Endothelial cell of hepatic sinusoid (primary cell): ENCODE data around the gene HSDL2.
"Not testable (repeated sequence)": the region's sequence is repeated elsewhere in the genome, so short reads cannot be mapped to it uniquely, and the experiment has no call there.

Source experiments
- in situ Hi-C: cut with HindIII; loops from 2 replicates; pipeline ENCODE4 v1.10.0; 2017; ENCODE audit warnings: low sequenced_read_pairs

Gene HSDL2

DNA sequence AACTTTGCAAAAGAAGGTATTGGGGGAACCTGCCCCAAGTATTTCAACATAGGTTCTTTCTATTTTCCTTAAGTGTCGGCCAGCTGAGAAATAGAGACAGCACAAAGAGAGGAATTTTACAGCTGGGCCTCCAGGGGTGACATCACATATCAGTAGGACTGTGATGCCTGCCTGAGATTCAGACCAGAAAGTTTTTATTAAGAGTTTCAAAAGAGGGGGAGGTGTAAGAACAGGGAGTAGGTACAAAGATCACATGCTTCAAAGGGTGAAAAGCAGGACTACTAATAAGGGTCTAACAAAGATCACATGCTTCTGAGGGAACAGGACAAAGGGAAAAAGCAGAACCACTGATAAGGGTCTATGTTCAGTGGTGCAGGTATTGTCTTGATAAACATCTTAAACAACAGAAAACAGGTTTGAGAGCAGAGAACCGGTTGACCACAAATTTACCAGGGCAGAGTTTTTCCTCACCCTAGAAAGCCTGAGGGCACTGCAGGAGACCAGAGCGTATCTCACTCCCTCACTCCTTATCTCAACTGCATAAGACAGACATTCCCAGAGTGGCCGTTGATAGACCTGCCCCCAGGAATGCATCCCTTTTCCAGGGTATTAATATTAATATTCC is 12.1 kb downstream of the HSDL2 start:
- in situ Hi-C loops: not testable (repeated sequence)

DNA sequence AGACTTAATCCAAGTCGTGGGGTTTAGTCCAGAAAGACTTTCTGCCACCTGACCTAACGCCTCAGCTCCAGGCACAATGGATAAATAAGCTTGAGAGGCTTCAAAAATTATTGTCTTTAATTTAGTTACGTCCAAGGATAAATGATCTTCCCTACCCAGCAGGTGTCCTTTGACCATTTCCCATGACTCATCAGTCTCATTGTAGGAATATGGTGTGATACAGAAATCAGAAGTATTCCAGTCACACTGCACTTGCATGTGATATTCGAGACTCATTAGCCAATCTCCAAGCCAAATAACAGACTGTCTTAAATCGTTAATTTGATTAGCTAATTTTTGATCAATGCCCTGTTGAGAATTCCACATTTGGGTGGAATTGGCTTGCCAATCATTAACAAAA is 13.2 kb downstream of the HSDL2 start:
- in situ Hi-C loops: not testable (repeated sequence)

DNA sequence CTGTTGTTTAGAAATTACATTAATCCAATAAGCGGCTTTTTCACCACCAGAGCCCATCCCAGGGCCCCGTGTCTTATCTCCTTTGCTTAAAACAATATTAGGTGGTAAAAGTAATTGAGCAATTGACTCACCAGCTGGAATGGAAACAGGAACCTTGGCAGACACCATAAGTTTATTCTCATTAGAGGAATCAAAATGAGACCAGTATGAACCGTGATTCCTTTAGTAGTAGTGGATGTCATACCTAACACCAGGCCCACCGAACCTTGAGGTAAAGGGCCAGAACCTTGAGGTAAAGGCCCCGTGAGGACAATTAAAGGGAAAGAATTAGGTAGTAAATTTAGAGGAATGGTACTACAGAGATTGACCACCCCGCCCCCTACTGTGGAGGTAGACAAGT is 16.5 kb downstream of the HSDL2 start:
- in situ Hi-C loops: no loop called here

DNA sequence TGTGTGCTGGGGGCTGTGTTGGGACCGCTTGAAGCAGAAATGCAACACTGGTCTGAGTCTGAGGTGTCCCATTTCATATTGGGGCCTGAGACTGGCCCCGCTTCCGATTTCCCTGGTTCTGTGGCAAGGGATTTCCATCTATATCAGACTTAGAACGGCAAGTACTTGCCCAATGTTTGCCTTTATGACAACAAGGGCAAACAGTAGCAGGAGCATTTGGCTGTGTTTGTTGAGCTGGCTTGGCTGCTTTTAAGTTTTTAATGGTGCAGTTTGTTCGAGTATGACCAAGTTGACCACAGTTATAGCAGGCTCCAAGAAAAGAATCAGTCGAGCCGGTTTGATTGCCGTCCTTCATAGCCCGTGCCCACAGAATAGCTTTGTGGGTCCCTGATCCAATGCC is 17.0 kb downstream of the HSDL2 start:
- in situ Hi-C loops: no loop called here

DNA sequence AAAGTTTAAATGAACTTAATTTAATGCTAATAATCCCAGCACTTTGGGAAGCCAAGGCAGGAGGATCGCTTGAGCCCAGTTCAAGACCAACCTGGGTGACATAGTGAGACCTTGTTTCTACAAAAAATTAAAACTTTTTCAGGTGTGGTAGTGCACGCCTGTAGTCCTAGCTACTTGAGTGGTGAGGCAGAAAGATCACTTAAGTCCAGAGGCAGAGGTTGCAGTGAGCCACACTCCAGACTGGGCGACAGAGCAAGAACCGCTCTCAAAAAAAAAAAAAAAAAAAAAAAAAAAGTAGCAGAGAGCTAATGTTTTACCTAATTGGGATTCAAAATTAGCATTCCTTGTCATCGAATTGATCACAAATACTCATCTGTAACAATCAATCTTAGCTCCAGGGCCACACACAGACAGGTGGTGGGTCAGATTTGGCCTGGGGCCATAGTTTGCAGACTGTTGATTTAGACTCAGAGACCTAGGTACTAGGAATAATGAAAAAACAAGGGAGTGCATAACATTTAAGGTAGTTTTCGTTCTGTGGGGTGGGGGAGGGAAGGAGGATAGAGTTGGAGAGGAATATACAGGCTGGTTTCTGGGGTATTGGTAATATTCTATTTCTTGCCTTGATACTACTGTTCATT is 21.4 kb downstream of the HSDL2 start:
- in situ Hi-C loops: no loop called here

DNA sequence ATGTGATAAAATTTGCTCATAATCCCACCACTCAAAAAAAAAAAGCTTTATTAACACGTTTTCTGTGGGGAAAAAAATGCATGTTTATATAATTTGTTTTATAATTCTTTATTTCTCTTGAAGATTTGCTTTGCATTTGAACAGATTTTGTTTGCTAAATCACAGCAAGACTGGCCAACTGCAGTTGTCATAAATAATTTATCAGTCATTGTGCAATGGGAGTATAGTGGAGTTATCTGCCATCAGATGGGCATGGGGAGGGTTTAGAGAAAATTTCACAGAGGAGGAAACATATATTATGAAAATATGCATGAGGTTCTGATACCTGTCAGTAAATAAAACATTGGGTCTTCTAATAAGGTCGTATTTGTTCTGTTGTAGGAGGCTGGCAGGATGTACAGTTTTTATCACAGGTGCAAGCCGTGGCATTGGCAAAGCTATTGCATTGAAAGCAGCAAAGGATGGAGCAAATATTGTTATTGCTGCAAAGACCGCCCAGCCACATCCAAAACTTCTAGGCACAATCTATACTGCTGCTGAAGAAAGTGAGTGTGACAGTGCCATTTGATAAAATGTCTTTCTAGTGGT is 23.8 kb downstream of the HSDL2 start:
- in situ Hi-C loops: no loop called here

DNA sequence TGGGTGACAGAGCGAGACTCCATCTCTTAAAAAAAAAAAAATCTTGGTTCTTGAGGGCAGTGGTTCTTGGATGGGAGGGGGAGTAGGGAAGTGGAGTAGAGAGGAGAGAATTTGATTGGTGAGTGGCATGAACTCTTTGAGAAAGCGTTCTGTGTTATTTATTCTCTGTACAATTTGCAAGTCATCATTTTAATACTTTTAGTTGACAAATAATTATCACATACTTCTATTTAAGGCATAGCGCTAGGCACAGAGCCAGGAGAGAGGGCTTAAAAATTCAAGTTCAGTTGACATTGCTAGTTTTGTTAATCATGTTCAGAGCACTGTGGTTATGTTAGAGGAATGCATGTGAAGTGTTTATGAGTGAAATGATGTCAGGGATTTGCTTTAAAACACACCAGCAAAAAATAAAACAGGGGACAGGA is 24.6 kb downstream of the HSDL2 start:
- in situ Hi-C loops: no loop called here

DNA sequence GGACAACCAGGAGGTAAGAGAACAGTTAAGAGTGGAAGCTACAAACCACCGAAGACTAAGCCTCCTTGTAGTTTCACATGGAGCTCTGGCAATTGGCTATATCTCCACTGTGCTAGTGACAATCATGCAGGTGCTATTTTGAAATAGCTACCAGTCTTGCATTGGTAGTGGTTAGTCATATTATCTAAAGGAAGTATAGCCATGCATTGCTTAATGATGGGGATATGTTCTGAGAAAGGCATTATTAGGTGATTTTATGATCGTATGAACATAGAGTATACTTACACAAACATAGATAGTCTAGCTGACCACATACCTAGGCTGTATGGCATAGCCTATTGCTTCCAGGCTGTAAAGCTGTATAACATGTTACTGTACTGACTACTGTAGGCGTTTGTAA is 28.4 kb downstream of the HSDL2 start:
- in situ Hi-C loops: no loop called here

DNA sequence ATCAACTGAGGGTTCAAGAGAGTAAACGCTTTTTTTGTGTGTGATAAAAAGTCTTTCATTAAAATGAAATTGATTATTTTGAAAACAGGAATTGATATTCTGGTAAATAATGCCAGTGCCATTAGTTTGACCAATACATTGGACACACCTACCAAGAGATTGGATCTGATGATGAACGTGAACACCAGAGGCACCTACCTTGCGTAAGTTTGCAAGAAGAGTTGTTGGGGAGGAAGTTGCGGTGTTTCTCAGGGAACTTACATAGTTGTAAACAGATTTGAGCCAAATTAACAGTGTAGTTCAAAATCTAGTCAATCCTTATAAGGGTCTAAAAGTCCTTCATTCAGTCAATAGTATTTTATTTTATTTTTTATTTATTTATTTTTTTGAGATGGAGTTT is 28.9 kb downstream of the HSDL2 start:
- in situ Hi-C loops: no loop called here

DNA sequence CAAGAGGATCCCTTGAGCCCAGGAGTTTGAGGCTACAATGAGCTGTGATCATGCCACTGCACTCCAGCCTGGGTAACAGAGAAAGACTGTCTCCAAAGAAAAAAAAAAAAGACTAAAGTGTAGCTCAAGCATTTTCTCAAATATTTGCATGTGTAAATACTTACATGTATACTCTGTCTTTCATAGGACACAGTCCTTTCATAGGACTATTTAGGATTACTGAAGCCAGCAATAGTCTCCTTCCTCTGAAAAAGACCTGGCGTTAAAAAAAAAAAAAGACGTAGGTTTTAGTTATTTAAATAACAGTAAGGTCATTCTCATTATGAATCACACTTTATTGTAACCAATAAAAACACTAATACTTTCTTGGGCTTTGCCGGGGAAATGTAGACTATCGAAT is 29.9 kb downstream of the HSDL2 start:
- in situ Hi-C loops: loop anchor here (5.0 kb wide), 1 partner anchor 98 kb away; no protein-coding TSS in a partner anchor

DNA sequence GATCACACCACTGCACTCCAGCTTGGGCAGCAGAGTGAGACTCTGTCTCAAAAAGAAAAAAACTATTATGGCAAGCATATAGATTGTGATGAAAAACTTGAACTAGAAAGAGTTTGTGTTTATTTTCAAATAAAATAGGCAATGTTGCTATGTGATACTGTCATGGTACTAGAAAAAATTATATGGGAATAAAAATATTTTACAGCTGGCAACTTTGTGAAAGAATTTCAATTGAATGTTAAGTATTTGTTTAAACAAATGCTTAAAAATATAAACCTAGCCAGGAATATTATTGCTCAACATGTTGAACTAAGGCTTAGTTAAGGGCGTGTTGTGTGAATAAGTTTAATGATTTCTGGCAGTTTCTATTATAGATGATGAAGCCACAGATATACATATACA is 31.7 kb downstream of the HSDL2 start:
- in situ Hi-C loops: loop anchor here (5.0 kb wide), 1 partner anchor 96 kb away; no protein-coding TSS in a partner anchor

DNA sequence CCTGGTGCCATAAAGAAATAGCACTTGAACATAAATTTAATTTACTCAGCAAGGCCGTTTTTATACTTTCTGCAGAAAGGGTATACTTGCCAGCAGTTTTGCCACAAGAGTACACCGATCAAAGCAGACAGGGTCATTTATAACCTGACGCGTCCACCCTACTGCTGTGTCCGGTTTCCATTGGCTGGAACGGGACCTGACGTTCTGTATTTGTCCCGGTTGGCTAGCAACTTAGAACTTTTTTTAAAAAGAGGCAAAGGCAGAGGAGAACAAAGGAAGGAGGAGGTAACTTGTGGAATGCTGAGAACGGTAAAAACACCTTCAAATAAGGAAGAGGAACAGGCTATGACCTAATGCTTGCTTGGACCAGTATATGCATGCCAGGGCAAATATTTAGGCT is 33.8 kb downstream of the HSDL2 start:
- in situ Hi-C loops: loop anchor here (5.0 kb wide), 1 partner anchor 94 kb away; no protein-coding TSS in a partner anchor

DNA sequence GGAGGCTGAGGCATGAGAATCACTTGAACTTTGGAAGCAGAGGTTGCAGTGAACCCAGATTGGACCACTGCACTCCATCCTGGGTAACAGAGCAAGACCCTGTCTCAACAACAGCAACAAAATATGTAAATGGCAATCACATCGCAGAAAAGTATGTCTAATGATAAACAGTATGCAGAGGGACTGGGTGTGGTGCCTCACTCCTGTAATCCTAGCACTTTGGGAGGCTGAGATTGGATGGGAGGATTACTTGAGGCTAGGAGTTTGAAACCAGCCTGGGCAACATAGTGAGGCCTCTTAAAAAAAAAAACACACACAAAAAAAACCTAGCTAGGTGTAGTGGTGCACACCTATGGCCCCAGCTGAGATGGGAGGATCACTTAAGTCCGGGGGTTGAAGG is 40.3 kb downstream of the HSDL2 start:
- in situ Hi-C loops: no loop called here

DNA sequence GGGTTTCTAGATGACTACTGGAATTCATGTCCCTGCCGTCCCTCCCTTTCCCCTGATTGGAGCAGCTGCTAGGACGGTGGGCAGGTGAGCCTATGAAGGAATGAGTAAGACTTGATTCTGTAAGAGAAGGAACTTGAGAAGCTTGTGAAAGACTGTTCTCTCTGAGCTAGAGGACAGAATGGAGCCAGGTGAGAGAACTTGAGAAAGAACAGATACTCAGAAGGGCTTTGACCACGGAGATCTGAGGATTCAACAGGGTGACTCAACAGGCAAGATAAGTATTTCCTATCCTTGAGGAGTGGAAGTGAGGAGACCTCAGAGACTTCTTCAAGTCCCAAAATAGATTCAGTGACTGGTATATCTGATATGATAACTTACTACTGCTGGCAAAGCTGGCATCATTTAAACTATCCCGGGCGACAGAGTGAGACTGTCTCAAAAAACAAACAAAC is 41.9 kb downstream of the HSDL2 start:
- in situ Hi-C loops: no loop called here

DNA sequence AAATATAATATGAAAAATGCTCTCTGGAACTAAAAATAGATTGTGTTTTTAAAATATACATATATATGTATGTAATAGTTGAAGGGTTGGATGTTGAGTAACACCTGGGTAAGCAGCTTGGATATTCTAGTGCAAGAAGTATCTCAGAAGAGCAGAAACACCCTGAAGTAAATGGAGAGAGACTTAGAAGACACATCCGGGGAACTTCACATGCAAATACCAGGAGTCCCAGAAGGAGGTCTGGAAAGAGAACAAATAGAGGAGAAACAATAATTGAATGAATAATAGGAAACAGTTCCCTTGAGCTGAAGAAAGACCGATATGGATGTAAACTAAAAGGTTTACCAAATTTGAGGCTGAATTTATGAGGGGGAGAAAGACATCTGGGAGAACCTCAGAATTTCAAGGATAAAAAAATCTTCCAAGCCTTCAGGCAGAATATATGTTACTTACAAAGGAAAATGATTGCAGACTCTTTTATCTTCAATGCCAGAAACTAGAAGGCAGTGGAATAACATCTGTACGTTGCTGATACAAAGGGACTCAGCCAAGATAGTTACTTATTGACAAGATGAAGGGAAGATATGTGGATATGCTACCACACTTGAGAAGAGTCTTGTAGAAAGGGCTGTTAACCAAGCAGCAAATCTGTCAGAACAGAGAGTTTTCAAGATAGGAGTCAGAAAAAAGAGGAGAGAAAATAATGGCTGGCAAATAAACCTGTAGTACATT is 42.7 kb downstream of the HSDL2 start:
- in situ Hi-C loops: no loop called here

DNA sequence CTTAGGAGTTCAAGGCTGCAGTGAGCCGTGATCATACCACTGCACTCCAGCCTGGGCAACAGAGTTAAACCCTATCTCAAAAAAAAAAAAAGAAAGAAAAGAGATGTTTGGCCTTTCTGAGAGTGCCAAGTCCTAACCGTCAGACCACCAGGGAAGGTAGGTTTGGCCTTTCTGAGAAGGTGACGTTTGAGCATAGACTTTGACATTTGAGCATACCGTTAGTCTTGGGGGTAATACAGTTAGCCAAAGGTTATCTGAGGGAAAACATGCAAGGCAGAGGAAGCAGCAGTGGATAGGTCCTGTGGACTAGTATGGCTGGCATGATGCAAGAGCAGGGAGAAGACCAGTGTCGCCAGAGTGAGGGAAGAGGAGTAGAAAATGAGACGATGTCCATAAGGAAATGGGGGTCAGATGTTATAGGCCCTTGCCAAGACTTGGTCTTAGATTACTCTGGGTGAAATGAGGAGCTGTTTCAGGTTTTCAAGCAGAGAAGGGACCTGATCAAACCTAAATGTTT is 50.2 kb downstream of the HSDL2 start:
- in situ Hi-C loops: no loop called here

DNA sequence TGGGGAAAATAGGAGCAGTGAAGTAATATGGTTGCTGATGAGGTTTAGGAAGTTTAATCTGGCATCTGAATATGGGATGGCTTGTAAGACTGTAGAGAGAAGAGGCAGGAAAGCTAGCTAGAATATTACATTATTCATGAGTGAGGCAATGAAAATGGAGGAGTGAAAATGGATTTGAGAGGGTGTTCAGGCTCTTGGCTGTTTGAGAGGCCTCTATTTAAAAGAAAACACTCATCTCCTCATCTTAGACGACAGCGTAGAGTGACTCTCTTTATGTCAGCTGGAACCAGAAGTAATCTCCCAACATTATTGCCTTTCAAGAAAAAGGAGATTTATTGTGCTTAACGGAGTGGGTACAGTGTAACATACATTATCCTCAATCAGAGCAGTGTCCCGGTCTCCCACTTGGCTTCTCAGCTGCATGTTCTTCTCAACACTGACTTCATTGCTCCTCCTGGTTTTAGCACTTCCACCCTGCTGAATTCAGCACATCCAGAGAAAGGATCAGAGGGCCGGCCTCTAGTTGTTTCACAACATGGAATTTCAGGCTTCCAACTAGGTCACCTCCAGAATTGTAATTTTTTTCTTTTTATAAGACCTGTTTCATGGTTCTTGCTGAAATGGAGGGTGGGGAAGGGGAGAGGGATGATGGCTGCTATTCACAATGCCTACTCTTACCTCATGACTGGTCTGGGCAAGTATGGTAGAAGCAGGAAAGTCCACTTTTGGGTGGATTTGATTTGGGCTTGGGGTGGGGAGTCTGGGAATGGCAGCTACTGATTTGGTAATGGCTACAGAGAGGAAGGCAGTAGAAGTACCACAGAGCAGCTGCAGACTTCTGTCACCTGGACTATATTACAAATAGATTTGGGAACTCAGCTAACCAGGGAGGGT is 53.8 kb downstream of the HSDL2 start:
- in situ Hi-C loops: no loop called here

DNA sequence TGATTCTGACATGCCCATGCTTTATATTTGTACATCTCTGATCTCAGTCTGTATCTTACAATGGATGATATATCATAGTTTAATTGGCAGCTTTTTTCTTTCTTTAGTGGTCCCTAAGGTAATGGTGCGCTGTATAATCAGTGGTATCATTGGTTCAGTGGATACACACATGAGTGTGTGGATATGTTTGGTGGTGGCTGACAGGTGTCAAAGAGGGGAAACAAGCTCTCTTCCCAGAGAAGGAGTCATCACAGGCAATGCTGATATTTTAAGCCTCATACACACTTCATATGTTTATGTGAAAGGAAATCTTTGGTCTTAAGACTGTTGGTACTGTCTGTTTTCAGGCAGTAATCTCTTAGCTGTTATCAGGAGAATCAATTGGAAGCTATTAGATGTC is 54.6 kb downstream of the HSDL2 start:
- in situ Hi-C loops: no loop called here

DNA sequence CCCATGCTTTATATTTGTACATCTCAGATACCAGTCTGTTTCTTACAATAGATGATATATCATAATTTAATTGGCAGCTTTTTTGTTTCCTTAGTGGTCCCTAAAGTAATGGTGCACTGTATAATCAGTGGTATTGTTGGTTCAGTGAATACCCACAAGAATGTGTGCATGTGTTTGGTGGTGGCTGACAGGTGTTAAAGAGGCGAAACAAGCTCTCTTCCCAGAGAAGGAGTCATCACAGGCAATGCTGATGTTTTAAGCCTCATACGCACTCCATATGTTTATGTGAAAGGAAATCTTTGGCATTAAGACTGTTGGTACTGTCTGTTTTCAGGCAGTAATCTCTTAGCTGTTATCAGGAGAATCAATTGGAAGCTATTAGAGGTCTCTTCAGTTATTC is 57.5 kb downstream of the HSDL2 start:
- in situ Hi-C loops: no loop called here

DNA sequence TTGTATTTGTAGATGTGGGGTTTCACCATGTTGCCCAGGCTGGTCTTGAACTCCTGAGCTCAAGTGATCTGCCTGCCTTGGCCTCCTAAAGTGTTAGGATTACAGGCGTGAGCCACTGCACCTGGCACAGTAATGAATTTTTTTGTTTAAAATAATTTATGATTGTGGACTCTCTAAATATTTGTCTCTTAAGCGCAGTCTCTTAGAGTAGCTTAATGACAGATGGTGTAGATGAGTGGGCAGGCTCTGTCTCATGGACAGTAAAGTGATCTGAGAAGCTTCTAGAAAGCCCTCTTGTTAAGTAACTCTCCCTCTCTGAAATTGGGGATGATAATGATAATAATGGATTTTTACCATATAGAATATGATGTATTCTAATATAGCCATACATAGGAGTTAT is 59.3 kb downstream of the HSDL2 start:
- in situ Hi-C loops: no loop called here
